DOHH2 (cell line): ENCODE measurements around the gene PUM2.
"Not testable (repeated sequence)": the region's sequence is repeated elsewhere in the genome, so short reads cannot be mapped to it uniquely, and the experiment has no call there.

Experiments used
- H3F3A ChIP-seq: fragments of 200-600 bp; sonication (generic), shearing (Covaris generic); 2 replicates; pipeline ENCODE4 v1.6.0; 2016; ENCODE audit warnings: antibody characterized with exemption, mild to moderate bottlenecking; ENCODE audit not compliant: control insufficient read depth, insufficient read depth
- H3K27ac ChIP-seq: fragments of 200-600 bp; sonication (generic); 2 replicates; pipeline ENCODE4 v1.5.1; 2014; ENCODE audit warnings: low read depth, mild to moderate bottlenecking, low read length, moderate library complexity
- H3K27me3 ChIP-seq: fragments of 200-600 bp; sonication (generic); 2 replicates; pipeline ENCODE4 v1.6.1; 2014; ENCODE audit warnings: mild to moderate bottlenecking, low read length, mixed read lengths; ENCODE audit not compliant: control insufficient read depth
- H3K36me3 ChIP-seq: fragments of 200-600 bp; sonication (generic); 2 replicates; pipeline ENCODE4 v1.6.1; 2014; ENCODE audit warnings: mild to moderate bottlenecking, low read length, moderate library complexity, mixed read lengths; ENCODE audit not compliant: control insufficient read depth
- H3K4me1 ChIP-seq: fragments of 200-600 bp; sonication (generic); 2 replicates; pipeline ENCODE4 v1.6.1; 2014; ENCODE audit warnings: mild to moderate bottlenecking, low read length, mixed read lengths; ENCODE audit not compliant: control insufficient read depth
- H3K4me2 ChIP-seq: fragments of 200-600 bp; sonication (generic); 2 replicates; pipeline ENCODE4 v1.6.0; 2014; ENCODE audit warnings: mild to moderate bottlenecking, low read length, moderate library complexity
- H3K4me3 ChIP-seq: fragments of 200-600 bp; sonication (generic); 2 replicates; pipeline ENCODE4 v1.5.1; 2014; ENCODE audit warnings: mild to moderate bottlenecking, low read length, mixed read lengths
- H3K79me2 ChIP-seq: fragments of 200-600 bp; sonication (generic); 2 replicates; pipeline ENCODE4 v1.6.1; 2014; ENCODE audit warnings: mild to moderate bottlenecking, low read length, mixed read lengths; ENCODE audit not compliant: control insufficient read depth
- H3K9me2 ChIP-seq: fragments of 200-600 bp; sonication (generic); replicated peaks from 2 replicates; pipeline ENCODE4 v1.6.1; 2014; ENCODE audit warnings: mild to moderate bottlenecking, low read length, mixed read lengths; ENCODE audit not compliant: control insufficient read depth
- H3K9me3 ChIP-seq: fragments of 200-600 bp; sonication (generic); 2 replicates; pipeline ENCODE4 v1.6.1; 2014; ENCODE audit warnings: antibody characterized with exemption, low read length, mixed read lengths; ENCODE audit not compliant: control insufficient read depth, insufficient read depth
- H4K20me1 ChIP-seq: fragments of 200-600 bp; sonication (generic); 2 replicates; pipeline ENCODE4 v1.6.0; 2014; ENCODE audit warnings: low read depth, mild to moderate bottlenecking, antibody characterized with exemption, low read length, moderate library complexity; ENCODE audit not compliant: control insufficient read depth, insufficient read depth
- EZH2phosphoT487 ChIP-seq: fragments of 200-600 bp; sonication (generic); IDR thresholded peaks from 2 replicates; pipeline ENCODE4 v1.6.1; 2017; ENCODE audit warnings: borderline replicate concordance, mild to moderate bottlenecking, antibody characterized with exemption, low read length, moderate library complexity, mixed read lengths
- TF ChIP-seq, protein P1 (sequence below): fragments of 200-600 bp; sonication (generic); IDR thresholded peaks from one replicate; pipeline ENCODE4 v1.5.1; 2014; ENCODE audit warnings: antibody characterized with exemption, mild to moderate bottlenecking, low read depth, low read length; ENCODE audit not compliant: poor library complexity, severe bottlenecking

Gene PUM2

DNA sequence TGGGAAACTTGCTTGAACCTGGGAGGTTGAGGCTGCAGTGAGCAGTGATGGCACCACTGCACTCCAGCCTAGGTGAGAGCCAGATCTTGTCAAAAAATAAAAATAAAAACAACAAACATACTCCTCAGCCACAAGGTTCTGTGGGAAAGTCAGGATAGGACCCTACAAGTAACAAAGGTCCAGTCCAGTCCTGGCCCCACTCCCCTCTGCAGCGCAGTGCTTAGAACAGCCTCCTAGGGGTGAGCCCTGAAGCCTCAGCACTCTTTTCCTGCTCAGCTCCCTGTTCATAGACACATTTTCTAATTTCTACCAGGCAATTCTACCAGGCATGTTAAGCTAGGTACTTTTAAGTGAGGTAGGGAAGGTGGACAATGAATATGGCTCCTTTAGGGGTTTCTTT lies 103.6 kb downstream of the PUM2 start:
- no peak overlapping the region for H3K27ac ChIP-seq
- no peaks in the 10 kb centered on the region for H3K27me3 ChIP-seq
- H3K9me2 ChIP-seq = no peaks in the 10 kb centered on the region
- no peak overlapping the region for H3K4me3 ChIP-seq
- H3K4me2 ChIP-seq = no peak overlapping the region
- no peaks in the 10 kb centered on the region for H3K4me1 ChIP-seq
- no peaks in the 10 kb centered on the region for H4K20me1 ChIP-seq
- TF ChIP-seq, protein P1, sequence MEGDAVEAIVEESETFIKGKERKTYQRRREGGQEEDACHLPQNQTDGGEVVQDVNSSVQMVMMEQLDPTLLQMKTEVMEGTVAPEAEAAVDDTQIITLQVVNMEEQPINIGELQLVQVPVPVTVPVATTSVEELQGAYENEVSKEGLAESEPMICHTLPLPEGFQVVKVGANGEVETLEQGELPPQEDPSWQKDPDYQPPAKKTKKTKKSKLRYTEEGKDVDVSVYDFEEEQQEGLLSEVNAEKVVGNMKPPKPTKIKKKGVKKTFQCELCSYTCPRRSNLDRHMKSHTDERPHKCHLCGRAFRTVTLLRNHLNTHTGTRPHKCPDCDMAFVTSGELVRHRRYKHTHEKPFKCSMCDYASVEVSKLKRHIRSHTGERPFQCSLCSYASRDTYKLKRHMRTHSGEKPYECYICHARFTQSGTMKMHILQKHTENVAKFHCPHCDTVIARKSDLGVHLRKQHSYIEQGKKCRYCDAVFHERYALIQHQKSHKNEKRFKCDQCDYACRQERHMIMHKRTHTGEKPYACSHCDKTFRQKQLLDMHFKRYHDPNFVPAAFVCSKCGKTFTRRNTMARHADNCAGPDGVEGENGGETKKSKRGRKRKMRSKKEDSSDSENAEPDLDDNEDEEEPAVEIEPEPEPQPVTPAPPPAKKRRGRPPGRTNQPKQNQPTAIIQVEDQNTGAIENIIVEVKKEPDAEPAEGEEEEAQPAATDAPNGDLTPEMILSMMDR = no peak
- no peak for TF ChIP-seq EZH2phosphoT487
- H3K36me3 ChIP-seq = peaks cover 46% of the 10 kb centered on the region
- no peaks in the 10 kb centered on the region for H3K9me3 ChIP-seq
- H3K79me2 ChIP-seq = no peaks in the 10 kb centered on the region
- H3F3A ChIP-seq = peaks cover 22% of the 10 kb centered on the region

DNA sequence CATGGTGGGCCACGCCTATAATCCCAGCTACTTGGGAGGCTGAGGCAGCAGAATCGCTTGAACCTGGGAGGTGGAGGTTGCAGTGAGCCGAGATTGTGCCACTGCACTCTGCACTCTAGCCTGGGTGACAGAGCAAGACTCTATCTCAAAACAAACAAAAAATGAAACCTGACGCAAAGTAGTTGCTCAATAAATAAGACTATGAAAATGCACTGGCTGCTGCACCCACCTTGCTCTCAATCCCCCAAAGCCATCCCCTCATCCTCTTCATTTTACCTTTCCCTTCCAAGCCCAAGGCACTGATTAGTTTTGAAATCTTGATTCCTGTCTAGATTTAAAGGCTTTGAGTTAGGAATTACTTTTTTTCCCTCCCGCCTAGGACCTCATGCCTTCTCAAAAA lies 107.0 kb downstream of the PUM2 start:
- Histone ChIP-seq H3F3A (peaks cover 19% of the 10 kb centered on the region; the same call in 1 of the 2 replicates), H3K36me3 (peaks cover 13% of the 10 kb centered on the region)
- H4K20me1 ChIP-seq, H3K27ac ChIP-seq, H3K9me2 ChIP-seq, H3K79me2 ChIP-seq, H3K4me1 ChIP-seq, H3K9me3 ChIP-seq, H3K27me3 ChIP-seq, H3K4me2 ChIP-seq, H3K4me3 ChIP-seq: not testable (repeated sequence)

DNA sequence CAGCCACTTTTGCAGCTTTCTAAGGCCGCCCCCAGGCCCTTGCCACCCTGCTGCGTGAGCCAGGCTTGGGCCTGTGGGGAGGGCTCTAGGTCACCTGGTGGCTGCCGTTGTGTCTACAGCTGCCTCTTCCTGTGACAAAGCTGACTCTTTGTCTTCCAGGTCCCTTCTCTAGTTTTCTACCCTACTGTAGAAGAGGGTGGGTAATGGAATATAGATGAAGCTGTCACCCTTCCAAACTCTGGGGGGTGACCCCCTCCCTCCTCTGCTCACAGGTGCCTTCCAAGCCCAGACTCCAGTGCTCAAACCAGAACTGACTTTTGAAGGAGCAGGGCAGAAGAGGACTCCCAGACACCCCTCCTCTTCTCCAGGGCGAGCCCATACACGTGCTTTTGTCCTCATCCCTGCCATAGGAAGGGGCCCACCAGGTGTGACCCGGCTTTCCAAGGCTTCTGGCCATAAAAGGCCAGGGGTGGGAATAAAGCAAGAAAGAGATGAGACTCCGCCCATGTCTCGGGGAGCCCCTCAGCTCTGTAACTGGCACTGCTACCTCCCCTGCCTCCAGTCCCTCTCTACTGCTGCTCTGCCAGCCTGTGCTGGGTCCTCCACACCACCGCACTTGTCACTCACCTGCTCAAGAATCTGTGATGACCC lies 107.8 kb downstream of the PUM2 start:
- no peaks in the 10 kb centered on the region for H3K4me1 ChIP-seq
- no peaks in the 10 kb centered on the region for H4K20me1 ChIP-seq
- TF ChIP-seq, protein P1 = no peak
- TF ChIP-seq EZH2phosphoT487 = no peak
- H3K9me3 ChIP-seq = no peaks in the 10 kb centered on the region; the same call in 1 of the 2 replicates
- peaks cover 7% of the 10 kb centered on the region for H3K36me3 ChIP-seq
- H3K9me2 ChIP-seq = no peaks in the 10 kb centered on the region
- no peak overlapping the region for H3K4me2 ChIP-seq
- no peak overlapping the region for H3K27ac ChIP-seq
- H3K4me3 ChIP-seq = no peak overlapping the region
- H3K79me2 ChIP-seq = no peaks in the 10 kb centered on the region
- peaks cover 3% of the 10 kb centered on the region for H3K27me3 ChIP-seq
- peaks cover 17% of the 10 kb centered on the region; the same call in 1 of the 2 replicates for H3F3A ChIP-seq

DNA sequence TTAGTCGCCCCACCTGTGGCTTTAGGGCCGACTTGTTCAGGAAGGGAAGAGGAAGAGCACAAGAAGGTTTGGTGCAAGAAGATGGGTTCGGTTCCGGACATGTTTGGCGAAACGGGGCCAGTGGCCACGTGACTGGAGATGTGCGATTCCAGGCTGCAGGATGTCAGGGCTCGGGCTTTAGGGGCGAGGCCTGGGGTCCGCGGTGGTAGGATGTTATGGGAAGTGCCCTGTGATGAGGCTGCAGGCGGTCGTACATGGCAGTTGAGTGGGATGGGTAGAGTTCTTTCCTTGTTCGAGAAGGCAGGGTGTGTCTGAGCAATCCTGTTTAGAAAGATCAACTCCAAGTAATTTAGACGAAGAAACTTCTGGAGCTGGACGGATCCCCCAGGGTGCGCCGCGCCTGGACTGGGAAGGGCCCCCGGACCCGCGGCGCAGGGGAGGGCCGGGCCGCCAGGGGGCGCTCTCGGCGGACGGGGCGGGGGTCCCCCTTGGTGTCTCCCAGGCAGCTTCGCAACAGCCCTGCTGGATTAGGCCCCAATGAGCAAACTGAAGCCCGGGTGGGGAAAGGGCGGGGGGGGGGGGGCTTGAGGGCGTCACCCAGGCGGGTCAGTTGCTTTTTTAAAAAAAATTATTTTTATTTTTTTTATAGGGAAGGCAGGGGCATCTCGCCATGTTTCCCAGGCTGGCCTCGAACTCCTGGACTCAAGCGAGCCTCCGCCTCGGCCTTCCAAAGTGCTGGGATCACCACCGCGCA lies 108.5 kb downstream of the PUM2 start:
- H3K36me3 ChIP-seq = peaks cover under 1% of the 10 kb centered on the region; the same call in 1 of the 2 replicates
- no peaks in the 10 kb centered on the region for H3K9me2 ChIP-seq
- peaks cover 12% of the 10 kb centered on the region; the same call in 1 of the 2 replicates for H3F3A ChIP-seq
- H3K9me3 ChIP-seq = no peaks in the 10 kb centered on the region; the same call in 1 of the 2 replicates
- peaks cover 4% of the 10 kb centered on the region for H3K27me3 ChIP-seq
- H3K27ac ChIP-seq = no peak overlapping the region
- TF ChIP-seq, protein P1 = peak; percentile 51
- TF ChIP-seq EZH2phosphoT487 = no peak
- no peak overlapping the region for H3K4me3 ChIP-seq
- H3K4me1 ChIP-seq = no peaks in the 10 kb centered on the region
- H4K20me1 ChIP-seq = no peaks in the 10 kb centered on the region
- no peaks in the 10 kb centered on the region for H3K79me2 ChIP-seq
- no peak overlapping the region for H3K4me2 ChIP-seq

DNA sequence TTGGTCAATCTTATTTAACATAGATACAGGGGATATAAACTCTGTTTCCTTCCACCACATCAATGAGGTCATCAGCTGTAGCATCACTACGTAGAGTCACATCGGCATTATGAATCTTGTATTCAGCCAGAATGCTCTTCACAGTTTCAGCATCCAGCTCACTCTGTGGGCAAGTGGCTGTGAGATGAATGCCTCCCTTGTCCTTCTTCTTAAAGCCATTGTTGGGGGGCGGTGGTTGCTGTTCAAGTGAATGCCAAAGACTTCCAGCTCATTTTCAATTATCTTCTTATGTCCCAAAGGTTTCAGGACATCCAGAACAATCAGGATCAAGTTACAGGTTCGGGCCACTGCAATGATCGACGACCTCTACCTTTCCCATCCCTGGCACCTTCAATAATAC lies 110.4 kb downstream of the PUM2 start:
- not testable (repeated sequence) for H3K79me2 ChIP-seq, H3K4me3 ChIP-seq, H3K4me1 ChIP-seq, H3K36me3 ChIP-seq, H3K27ac ChIP-seq, H3F3A ChIP-seq, H3K9me3 ChIP-seq, H3K9me2 ChIP-seq, H3K4me2 ChIP-seq, H4K20me1 ChIP-seq
- peaks cover 14% of the 10 kb centered on the region for H3K27me3 ChIP-seq
